Measurements from ENCODE around the gene RRP1. TPM values are rescaled to one million over a fixed set of nuclear protein-coding genes. Genes with fewer than 3 reads are reported as not detected.

The RRP1 gene
- total and polyA plus RNA-seq, 2 donors (not counting 1 experiment from before 2014, with no cell fraction given) = 8.6 to 12.7 TPM

- H4K20me1 ChIP-seq (ENCODE audit: control insufficient read depth, extremely low read depth, insufficient read depth, low read length) = no peaks in the 10 kb centered on the region
- H3K27ac ChIP-seq (ENCODE audit: insufficient read depth, low read length) = no peak overlapping the region
- no peaks in the 10 kb centered on the region for H3K27me3 ChIP-seq (ENCODE audit: control insufficient read depth, insufficient read depth, low read length)
- peaks cover 7% of the 10 kb centered on the region for H3K4me1 ChIP-seq (ENCODE audit: control insufficient read depth, extremely low read depth, insufficient read depth, low read length)
- H3K79me2 ChIP-seq (ENCODE audit: control insufficient read depth, insufficient read depth, low read length) = no peaks in the 10 kb centered on the region
- no peaks in the 10 kb centered on the region for H3K9me3 ChIP-seq (ENCODE audit: control insufficient read depth, insufficient read depth, low read depth, low read length)
- H3K4me2 ChIP-seq (ENCODE audit: extremely low read depth, insufficient read depth, low read length) = no peak overlapping the region
- H3K4me3 ChIP-seq (replicated peaks in 1 of 4; ENCODE audit: control extremely low read depth in 1 of 4, insufficient read depth in 1 of 4, low read depth in 3 of 4, low read length in 4 of 4) = no peak overlapping the region
- no peak for TF ChIP-seq CTCF (conservative IDR thresholded peaks at IDR 0.05 in 1 of 2, IDR thresholded peaks at IDR 0.05 in 1 of 2; ENCODE audit: low read depth in 1 of 2, low read length in 2 of 2)
- no peak for TF ChIP-seq EZH2 (IDR thresholded peaks at IDR 0.05; ENCODE audit: low read length, missing control alignments)
- H3K36me3 ChIP-seq (ENCODE audit: control insufficient read depth, insufficient read depth, low read length) = peaks cover 16% of the 10 kb centered on the region
- no peak for DNase-seq (ENCODE audit: low read depth in 2 of 2)
- H3K9ac ChIP-seq (ENCODE audit: insufficient read depth, low read length) = no peak overlapping the region
- no peak overlapping the region for H2AFZ ChIP-seq (ENCODE audit: low read length)
Measured at GRCh38 chr21:43761886-43762285, 27.5 kb upstream of the RRP1 start.

- H3K4me3 ChIP-seq (replicated peaks in 1 of 4; ENCODE audit: control extremely low read depth in 1 of 4, insufficient read depth in 1 of 4, low read depth in 3 of 4, low read length in 4 of 4) = no peak overlapping the region
- H3K9ac ChIP-seq (ENCODE audit: insufficient read depth, low read length) = no peak overlapping the region
- peaks cover 7% of the 10 kb centered on the region for H3K4me1 ChIP-seq (ENCODE audit: control insufficient read depth, extremely low read depth, insufficient read depth, low read length)
- no peaks in the 10 kb centered on the region for H3K9me3 ChIP-seq (ENCODE audit: control insufficient read depth, insufficient read depth, low read depth, low read length)
- H3K36me3 ChIP-seq (ENCODE audit: control insufficient read depth, insufficient read depth, low read length) = peaks cover 16% of the 10 kb centered on the region
- H2AFZ ChIP-seq (ENCODE audit: low read length) = no peak overlapping the region
- no peak for DNase-seq (ENCODE audit: low read depth in 2 of 2)
- H3K27ac ChIP-seq (ENCODE audit: insufficient read depth, low read length) = no peak overlapping the region
- H3K27me3 ChIP-seq (ENCODE audit: control insufficient read depth, insufficient read depth, low read length) = no peaks in the 10 kb centered on the region
- no peaks in the 10 kb centered on the region for H3K79me2 ChIP-seq (ENCODE audit: control insufficient read depth, insufficient read depth, low read length)
- no peaks in the 10 kb centered on the region for H4K20me1 ChIP-seq (ENCODE audit: control insufficient read depth, extremely low read depth, insufficient read depth, low read length)
- no peak overlapping the region for H3K4me2 ChIP-seq (ENCODE audit: extremely low read depth, insufficient read depth, low read length)
- TF ChIP-seq CTCF (conservative IDR thresholded peaks at IDR 0.05 in 1 of 2, IDR thresholded peaks at IDR 0.05 in 1 of 2; ENCODE audit: low read depth in 1 of 2, low read length in 2 of 2) (no peak), EZH2 (IDR thresholded peaks at IDR 0.05; ENCODE audit: low read length, missing control alignments) (no peak)
Measured at GRCh38 chr21:43762303-43763128, 26.9 kb upstream of the RRP1 start.

GRCh38 chr21:43763901-43764523, 25.4 kb upstream of the RRP1 start:
- DNase-seq (ENCODE audit: low read depth in 2 of 2) = no peak
- Histone ChIP-seq H3K36me3 (ENCODE audit: control insufficient read depth, insufficient read depth, low read length) (peaks cover 16% of the 10 kb centered on the region), H3K4me1 (ENCODE audit: control insufficient read depth, extremely low read depth, insufficient read depth, low read length) (peaks cover 9% of the 10 kb centered on the region), H3K79me2 (ENCODE audit: control insufficient read depth, insufficient read depth, low read length) (no peaks in the 10 kb centered on the region), H3K4me3 (replicated peaks in 1 of 4; ENCODE audit: control extremely low read depth in 1 of 4, insufficient read depth in 1 of 4, low read depth in 3 of 4, low read length in 4 of 4) (no peak overlapping the region), H3K9ac (ENCODE audit: insufficient read depth, low read length) (no peak overlapping the region), H3K27me3 (ENCODE audit: control insufficient read depth, insufficient read depth, low read length) (no peaks in the 10 kb centered on the region), H3K4me2 (ENCODE audit: extremely low read depth, insufficient read depth, low read length) (no peak overlapping the region), H3K27ac (ENCODE audit: insufficient read depth, low read length) (no peak overlapping the region), H2AFZ (ENCODE audit: low read length) (no peak overlapping the region), H4K20me1 (ENCODE audit: control insufficient read depth, extremely low read depth, insufficient read depth, low read length) (no peaks in the 10 kb centered on the region), H3K9me3 (ENCODE audit: control insufficient read depth, insufficient read depth, low read depth, low read length) (no peaks in the 10 kb centered on the region)
- TF ChIP-seq CTCF (conservative IDR thresholded peaks at IDR 0.05 in 1 of 2, IDR thresholded peaks at IDR 0.05 in 1 of 2; ENCODE audit: low read depth in 1 of 2, low read length in 2 of 2) = no peak

Data from fibroblast of lung (primary cell).